GM12891 (cell line): ENCODE data around the gene STX5. TPM values are rescaled to one million over a fixed set of nuclear protein-coding genes. Genes with fewer than 3 reads are reported as not detected.
A peak's percentile ranks its signal among the peaks of the same experiment; 100 is the strongest.

Source experiments
- DNase-seq: peaks from one replicate; pipeline ENCODE4 v3.0.0; 2011; ENCODE audit warnings: low spot score; ENCODE audit not compliant: insufficient read length
- FAIRE-seq: peaks from 2 replicates; lab custom pipeline; 2011; peaks lifted over from hg19 to GRCh38; lab: Jason Lieb, UNC
- PAX5 ChIP-seq: IDR thresholded peaks from 2 replicates; pipeline ENCODE4 v1.6.1; 2011; ENCODE audit warnings: low read length, moderate library complexity, mild to moderate bottlenecking; ENCODE audit not compliant: insufficient read depth, severe bottlenecking
- POLR2A ChIP-seq: IDR thresholded peaks from 2 replicates; pipeline ENCODE4 v1.6.1; 2011; ENCODE audit warnings: low read depth, low read length, control low read depth
- POLR2AphosphoS5 ChIP-seq: IDR thresholded peaks from 2 replicates; pipeline ENCODE4 v1.6.1; 2011; ENCODE audit warnings: low read depth, low read length, control low read depth
- POU2F2 ChIP-seq: IDR thresholded peaks from 2 replicates; pipeline ENCODE4 v1.6.1; 2011; ENCODE audit warnings: low read depth, mild to moderate bottlenecking, control low read depth, low read length, moderate library complexity
- SPI1 ChIP-seq: IDR thresholded peaks from 2 replicates; pipeline ENCODE4 v1.6.1; 2011; ENCODE audit warnings: low read depth, low read length, control low read depth
- TAF1 ChIP-seq: IDR thresholded peaks from 2 replicates; pipeline ENCODE4 v1.6.1; 2011; ENCODE audit warnings: low read depth, low read length, control low read depth
- polyA plus RNA-seq: library from polyadenylated mRNA; unstranded; fragments of >200 nt; gene quantifications from one replicate; pipeline ENCODE4 v1.2.1, GENCODE V29; 2012; ENCODE audit warnings: low read depth, missing spikeins, inconsistent platforms; ENCODE audit not compliant: missing spikeins

Gene STX5
- 30.5 TPM for polyA plus RNA-seq

GRCh38 chr11:62831520-62832335 lies at the start of gene STX5:
STX5 (minus strand) TSS chr11:62832051; CDS start chr11:62831243, 808 bp downstream.
- DNase-seq (peak; percentile 94), FAIRE-seq (peak; percentile 92)
- TF ChIP-seq POU2F2: no peak
- TF ChIP-seq POLR2AphosphoS5: no peak; the same call in 1 of the 2 replicates
- TF ChIP-seq TAF1: peak; percentile 86
- TF ChIP-seq PAX5: peak; percentile 33
- peak; percentile 63 for TF ChIP-seq SPI1
- TF ChIP-seq POLR2A: peak; percentile 86

- peak; percentile 78 for DNase-seq
- TF ChIP-seq POLR2A: peak; percentile 98
- no peak for TF ChIP-seq SPI1
- TF ChIP-seq POU2F2: peak; percentile 81
- peak; percentile 97 for TF ChIP-seq POLR2AphosphoS5
- TF ChIP-seq TAF1: peak; percentile 94
- TF ChIP-seq PAX5: no peak
- peak; percentile 80 for FAIRE-seq
These were observed 49.1 kb upstream of the STX5 start, which contains the start of gene SLC3A2 for GRCh38 chr11:62880803-62881578. SLC3A2 (plus strand) TSS chr11:62880896; CDS start chr11:62881024, 128 bp downstream.

- FAIRE-seq (no peak), DNase-seq (no peak)
- TF ChIP-seq TAF1 (no peak), POLR2A (no peak), POLR2AphosphoS5 (no peak), SPI1 (no peak), POU2F2 (no peak), PAX5 (no peak)
These were observed 48.5 kb upstream of the STX5 start for GRCh38 chr11:62880231-62880802.

- TF ChIP-seq PAX5 (no peak), POU2F2 (no peak), POLR2A (no peak), TAF1 (no peak), SPI1 (no peak), POLR2AphosphoS5 (no peak)
- no peak for DNase-seq
- FAIRE-seq: no peak
These were observed 47.6 kb upstream of the STX5 start for GRCh38 chr11:62879235-62879978.

GRCh38 chr11:62876712-62877111 lies 44.9 kb upstream of the STX5 start:
- TF ChIP-seq TAF1: no peak
- TF ChIP-seq POU2F2: no peak
- no peak for TF ChIP-seq PAX5
- no peak for TF ChIP-seq POLR2AphosphoS5
- no peak for TF ChIP-seq POLR2A
- no peak for TF ChIP-seq SPI1
- FAIRE-seq (no peak), DNase-seq (no peak)

- FAIRE-seq: no peak
- no peak for DNase-seq
These were observed 44.0 kb upstream of the STX5 start for GRCh38 chr11:62875698-62876478.

GRCh38 chr11:62874851-62875250 lies 43.0 kb upstream of the STX5 start:
- no peak for TF ChIP-seq SPI1
- no peak for TF ChIP-seq PAX5
- TF ChIP-seq POU2F2: no peak
- no peak for TF ChIP-seq POLR2A
- TF ChIP-seq POLR2AphosphoS5: no peak
- no peak for TF ChIP-seq TAF1
- DNase-seq (no peak), FAIRE-seq (no peak)

More at GRCh38 chr11:62875698-62876478, 44.0 kb upstream of the STX5 start:
- TF ChIP-seq POLR2A (no peak), TAF1 (no peak), PAX5 (no peak), POU2F2 (no peak)

GRCh38 chr11:62865635-62866034 lies 33.8 kb upstream of the STX5 start:
- no peak for FAIRE-seq
- no peak for TF ChIP-seq POLR2AphosphoS5
- no peak for TF ChIP-seq POLR2A
- no peak for TF ChIP-seq TAF1
- TF ChIP-seq SPI1: no peak
- no peak for TF ChIP-seq POU2F2
- no peak for TF ChIP-seq PAX5
- no peak for DNase-seq
